GM18907 (cell line): Measurements from ENCODE around the gene CTXN1.
"Not testable (repeated sequence)": the region's sequence is repeated elsewhere in the genome, so short reads cannot be mapped to it uniquely, and the experiment has no call there.

Experiments
- ATAC-seq: cut with Tn5 transposase; IDR thresholded peaks from one replicate; pipeline ENCODE4 v1.9.1; 2021; ENCODE audit warnings: mild to moderate bottlenecking, moderate library complexity; ENCODE audit not compliant: unreplicated experiment

The CTXN1 gene

GRCh38 chr19:7947939-7948338 is 22.0 kb upstream of the CTXN1 start:
- no peak for ATAC-seq

- peak; percentile 31 for ATAC-seq
Measured at GRCh38 chr19:7944177-7944761, 18.3 kb upstream of the CTXN1 start.

DNA sequence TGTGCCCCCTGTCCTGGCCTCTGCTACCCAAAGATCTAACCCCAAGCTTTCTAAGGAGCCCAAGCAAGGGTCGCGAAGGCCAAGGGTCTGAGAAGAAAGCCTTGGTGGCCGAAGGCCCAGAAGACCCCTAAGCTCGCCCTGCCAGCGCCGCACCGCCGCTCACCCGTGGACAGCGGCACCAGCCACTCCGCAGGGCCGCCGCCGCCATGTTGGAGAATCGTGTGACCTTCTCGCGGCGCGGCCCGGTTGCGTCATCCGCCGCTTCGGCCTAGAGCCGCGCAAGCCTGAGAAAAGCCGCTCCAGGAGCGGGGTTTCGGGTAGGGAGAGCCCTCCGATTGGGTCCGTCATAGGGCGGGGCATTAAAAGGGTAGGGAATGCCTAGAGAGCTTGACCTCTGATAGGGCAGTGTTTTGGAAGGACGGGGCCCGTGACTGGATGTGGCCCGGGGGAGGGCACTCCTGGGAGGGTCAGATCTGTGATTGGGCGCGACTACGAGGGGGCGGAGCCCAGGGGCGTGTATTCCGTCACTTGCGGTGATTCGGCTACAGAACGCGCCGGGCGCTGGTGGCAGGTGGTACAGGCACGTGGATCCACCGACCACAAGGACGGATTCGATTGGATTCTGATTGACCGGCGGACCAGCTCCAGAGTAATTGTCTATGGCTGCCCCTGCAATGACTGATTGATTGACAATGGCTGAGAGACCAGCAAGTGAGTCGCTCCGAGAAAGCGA is 17.7 kb upstream of the CTXN1 start, which contains the start of gene TIMM44:
TIMM44 (minus strand) TSS at position 223 of the 733 bp plus-strand sequence; CDS start at position 208, 15 bp downstream.
- ATAC-seq, result peak; percentile 94

DNA sequence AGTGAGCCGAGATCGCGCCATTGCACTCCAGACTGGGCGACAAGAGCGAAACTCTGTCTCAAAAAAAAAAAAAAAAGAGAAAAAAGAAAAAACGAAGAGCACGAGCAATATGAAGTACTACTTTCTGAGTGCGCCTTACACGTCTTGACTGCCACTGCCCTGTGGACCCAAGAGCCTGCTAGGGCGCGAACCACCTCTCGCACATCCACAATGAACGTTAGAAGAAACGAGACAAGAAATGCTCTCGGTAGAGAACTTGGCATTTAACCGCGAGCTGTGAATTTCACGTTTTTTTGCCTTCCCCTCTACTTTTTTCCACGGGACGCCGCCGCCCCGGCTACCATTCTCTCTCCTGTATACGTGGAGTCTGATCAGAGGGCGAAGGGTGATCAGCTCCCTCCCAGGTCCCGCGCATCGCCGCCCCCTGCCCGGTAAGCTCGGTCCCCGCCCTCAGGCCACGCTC is 17.1 kb upstream of the CTXN1 start:
- no peak for ATAC-seq

DNA sequence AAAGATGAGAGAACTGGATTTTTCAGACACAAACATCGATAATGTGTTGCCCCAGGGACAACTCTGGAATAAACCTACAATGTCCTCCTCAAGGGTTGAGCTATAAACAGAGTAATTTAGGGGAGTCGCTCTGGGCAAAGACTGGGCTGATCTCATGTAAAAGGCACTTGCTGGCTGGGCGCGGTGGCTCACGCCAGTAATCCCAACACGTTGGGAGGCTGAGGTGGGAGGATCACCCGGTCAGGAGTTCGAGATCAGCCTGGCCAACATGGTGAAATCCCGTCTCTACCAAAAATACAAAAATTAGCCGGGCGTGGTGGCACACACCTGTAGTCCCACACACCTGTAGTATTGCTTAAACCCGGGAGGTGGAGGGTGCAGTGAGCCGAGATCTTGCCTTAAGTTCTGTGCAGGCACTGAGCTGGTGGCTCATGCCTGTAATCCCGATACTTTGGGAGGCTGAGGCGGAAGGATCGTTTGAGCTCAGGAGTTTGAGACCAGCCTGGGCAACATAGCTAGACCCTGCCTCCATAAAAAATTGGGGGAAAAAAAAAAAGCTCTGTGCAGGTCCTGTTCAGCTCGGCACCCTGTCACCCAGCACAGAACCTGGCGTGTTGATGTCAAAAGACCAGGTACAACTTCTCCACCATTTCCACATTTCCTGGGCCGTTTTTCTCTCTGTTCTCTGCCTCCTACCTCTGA is 16.1 kb upstream of the CTXN1 start:
- no peak for ATAC-seq

DNA sequence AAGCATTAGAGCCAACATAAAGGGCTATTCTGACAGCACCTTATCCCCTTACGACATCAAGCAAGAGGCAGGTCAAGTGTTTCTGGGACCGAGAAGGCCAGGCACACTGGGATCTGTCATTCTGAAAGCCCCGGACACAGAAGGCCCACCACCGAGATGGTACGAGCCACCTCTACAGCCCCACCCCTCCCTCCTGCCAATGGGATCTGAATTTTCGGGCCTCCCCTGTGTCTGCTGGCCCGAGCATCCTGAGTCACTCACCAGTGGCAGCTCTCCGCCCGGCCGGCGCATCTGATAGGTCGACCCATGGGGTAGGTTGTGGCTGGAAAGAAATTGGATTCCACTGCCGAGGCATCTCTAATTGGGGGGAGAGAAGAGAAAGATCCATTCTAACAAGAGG is 14.9 kb upstream of the CTXN1 start:
- ATAC-seq, result no peak

GRCh38 chr19:7934766-7935165 is 8.8 kb upstream of the CTXN1 start:
- ATAC-seq, result no peak

- no peak for ATAC-seq
Measured at GRCh38 chr19:7933828-7934725, 8.1 kb upstream of the CTXN1 start.

- ATAC-seq, result no peak
Measured at GRCh38 chr19:7933411-7933810, 7.5 kb upstream of the CTXN1 start.

GRCh38 chr19:7932930-7933300 is 7.0 kb upstream of the CTXN1 start:
- ATAC-seq, result no peak

DNA sequence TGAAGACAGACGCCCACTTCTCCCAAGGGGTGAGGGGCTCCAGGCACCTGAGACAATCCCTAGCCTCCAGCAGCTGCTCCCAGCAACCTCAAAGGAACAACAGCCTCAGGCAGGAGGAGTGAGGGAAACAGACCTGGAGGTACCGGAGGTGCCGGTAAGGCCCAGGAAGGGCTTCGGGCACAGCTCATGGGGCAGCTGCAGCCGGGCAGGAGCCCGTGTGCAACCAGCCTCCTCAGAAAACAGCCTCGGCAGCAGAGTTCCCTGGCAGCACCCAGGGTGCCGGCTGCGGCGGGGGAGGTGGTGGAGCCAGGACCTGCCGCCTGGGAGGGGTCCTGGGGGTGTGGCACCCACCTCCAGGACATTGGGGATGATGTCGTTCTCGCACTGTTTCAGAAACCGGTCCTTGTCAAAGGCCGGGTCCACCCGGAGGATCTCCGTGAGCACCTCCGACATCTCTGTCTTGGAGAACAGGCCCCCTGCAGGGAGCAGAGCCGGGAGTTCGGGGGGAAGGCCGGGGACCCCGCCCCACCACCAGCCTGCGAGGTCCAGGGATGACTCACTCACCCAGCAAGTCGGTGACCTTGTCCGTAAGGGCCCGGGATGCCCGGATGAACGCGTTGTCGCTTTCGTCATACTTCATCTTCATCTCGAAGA is 6.5 kb upstream of the CTXN1 start:
- ATAC-seq, result no peak

- no peak for ATAC-seq
Measured at GRCh38 chr19:7931221-7932061, 5.5 kb upstream of the CTXN1 start.

DNA sequence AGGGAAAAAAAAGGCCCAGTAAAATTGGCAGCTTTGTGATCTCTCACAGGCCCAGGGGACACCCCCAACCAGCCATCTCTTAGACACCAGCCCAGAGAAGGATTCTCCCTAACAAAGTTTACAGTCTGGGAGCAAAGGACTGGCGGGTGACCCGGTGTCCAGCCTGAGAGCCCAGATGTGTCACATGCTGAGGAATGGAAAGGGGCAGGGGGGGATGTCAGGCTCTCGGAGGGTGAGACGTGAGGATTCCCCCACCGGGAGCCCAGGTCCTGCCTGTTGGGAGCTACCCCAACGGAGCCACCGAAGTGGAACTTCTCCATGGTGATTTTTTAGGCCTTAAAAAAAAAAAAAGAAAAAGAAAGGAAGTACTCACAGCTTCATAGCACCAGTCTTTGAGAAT is 4.8 kb upstream of the CTXN1 start:
- no peak for ATAC-seq

DNA sequence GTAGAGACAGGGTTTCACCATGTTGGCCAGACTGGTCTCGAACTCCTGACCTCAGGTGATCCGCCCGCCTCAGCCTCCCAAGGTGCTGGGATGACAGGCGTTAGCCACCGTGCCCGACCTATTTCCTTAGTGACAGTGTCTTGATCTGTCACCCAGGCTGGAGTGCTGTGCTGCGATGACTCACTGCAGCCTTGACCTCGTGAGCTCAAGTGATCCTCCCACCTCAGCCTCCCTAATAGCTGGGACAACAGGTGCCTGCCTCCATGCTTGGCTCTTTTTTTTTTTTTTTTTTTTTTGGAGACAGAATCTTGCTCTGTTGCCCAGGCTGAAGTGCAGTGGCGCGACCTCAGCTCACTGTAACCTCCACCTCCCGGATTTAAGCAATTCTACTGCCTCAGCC is 4.1 kb upstream of the CTXN1 start:
- ATAC-seq, result not testable (repeated sequence)

DNA sequence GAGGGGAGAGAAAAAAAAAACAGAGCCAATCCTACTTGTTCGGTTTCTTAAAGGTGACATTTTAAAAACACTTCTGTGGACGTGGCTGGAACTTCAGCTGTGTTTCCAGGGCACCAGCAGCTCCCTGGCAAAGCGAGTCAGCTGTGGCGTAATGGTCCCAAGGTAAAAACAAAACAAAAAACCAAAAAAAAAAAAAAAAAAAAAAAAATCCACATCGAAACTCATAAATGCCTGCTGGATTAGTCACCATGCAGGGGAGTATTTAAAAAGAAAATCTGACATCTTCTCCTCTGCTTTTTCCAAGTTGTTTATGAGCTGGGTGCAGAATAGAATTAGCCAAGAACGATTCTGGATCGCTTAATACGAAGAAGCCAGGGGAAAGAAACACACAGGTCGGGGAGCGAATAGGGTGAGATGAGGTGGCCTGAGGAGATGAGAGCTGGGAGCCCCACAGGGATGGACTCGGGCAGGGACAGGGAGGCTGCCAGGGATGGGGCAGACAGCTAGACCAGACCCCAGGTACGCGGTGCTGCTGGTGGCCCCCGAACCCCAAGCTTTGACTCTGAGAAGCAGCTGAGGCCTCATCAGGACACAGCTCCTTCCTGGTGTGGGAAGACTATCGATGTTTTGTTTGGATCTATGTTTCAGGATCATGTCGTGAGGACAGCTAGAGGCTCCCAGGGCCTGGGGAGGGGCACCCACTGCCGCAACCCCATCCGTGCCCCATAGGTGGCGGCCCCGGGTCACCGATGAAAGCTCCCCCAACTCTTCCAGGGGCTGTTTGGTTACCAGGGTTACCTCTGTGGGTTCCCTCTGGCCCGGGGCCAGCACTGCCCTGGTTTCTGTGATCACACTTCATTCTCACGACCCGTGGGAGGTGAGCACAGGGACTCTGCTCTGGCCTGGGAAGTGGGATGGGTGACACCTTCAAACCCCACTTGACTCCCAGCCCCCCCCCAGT is 3.1 kb upstream of the CTXN1 start:
- ATAC-seq, result no peak

- ATAC-seq, result no peak
Measured at GRCh38 chr19:7928334-7928706, 2.4 kb upstream of the CTXN1 start.

GRCh38 chr19:7927605-7928333 is 1.8 kb upstream of the CTXN1 start:
- ATAC-seq, result no peak
